Hepatocyte (in vitro differentiated cells): ENCODE data around the gene DNAJC1. TPM values are rescaled to one million over a fixed set of nuclear protein-coding genes. Genes with fewer than 3 reads are reported as not detected.

Source experiments
- DNase-seq: peaks from one replicate; pipeline ENCODE4 v3.0.0-alpha.2; 2016; ENCODE audit warnings: low spot score
- H2AFZ ChIP-seq: fragments of 200-600 bp; sonication (generic); 2 replicates; pipeline ENCODE4 v1.6.0; 2016; ENCODE audit warnings: antibody characterized with exemption, mild to moderate bottlenecking
- H3K27ac ChIP-seq: fragments of 200-600 bp; sonication (generic); 2 replicates; pipeline ENCODE4 v1.5.1; 2016; ENCODE audit warnings: mild to moderate bottlenecking
- H3K27me3 ChIP-seq: fragments of 200-600 bp; sonication (generic); 2 replicates; pipeline ENCODE4 v1.6.1; 2016
- H3K36me3 ChIP-seq: fragments of 200-600 bp; sonication (generic); replicated peaks from 2 replicates; pipeline ENCODE4 v1.5.1; 2016; ENCODE audit warnings: low read depth; ENCODE audit not compliant: insufficient read depth
- H3K4me1 ChIP-seq: fragments of 200-600 bp; sonication (generic); 2 replicates; pipeline ENCODE4 v1.5.1; 2016; ENCODE audit warnings: mild to moderate bottlenecking, moderate library complexity; ENCODE audit not compliant: insufficient read depth
- H3K4me2 ChIP-seq: fragments of 200-600 bp; sonication (generic); 2 replicates; pipeline ENCODE4 v1.6.0; 2016
- H3K4me3 ChIP-seq: fragments of 200-600 bp; sonication (generic); 2 replicates; pipeline ENCODE4 v1.5.1; 2016; ENCODE audit warnings: mild to moderate bottlenecking
- H3K79me2 ChIP-seq: fragments of 200-600 bp; sonication (generic); 2 replicates; pipeline ENCODE4 v1.6.0; 2017; ENCODE audit warnings: mild to moderate bottlenecking
- H3K9me2 ChIP-seq: fragments of 200-600 bp; sonication (generic); replicated peaks from 2 replicates; pipeline ENCODE4 v1.6.0; 2017; ENCODE audit warnings: mild to moderate bottlenecking; ENCODE audit not compliant: insufficient read depth
- H3K9me3 ChIP-seq: fragments of 200-600 bp; sonication (generic); 2 replicates; pipeline ENCODE4 v1.5.1; 2016; ENCODE audit warnings: low read depth, mild to moderate bottlenecking
- H4K20me1 ChIP-seq: fragments of 200-600 bp; sonication (generic); 2 replicates; pipeline ENCODE4 v1.6.0; 2016; ENCODE audit warnings: mild to moderate bottlenecking; ENCODE audit not compliant: insufficient read depth, poor library complexity, severe bottlenecking
- CTCF ChIP-seq: fragments of 200-600 bp; sonication (generic); IDR thresholded peaks from 2 replicates; pipeline ENCODE4 v1.5.1; 2016; ENCODE audit warnings: antibody characterized with exemption, mild to moderate bottlenecking; ENCODE audit not compliant: poor library complexity
- EZH2 ChIP-seq: fragments of 200-600 bp; sonication (generic); IDR thresholded peaks from 2 replicates; pipeline ENCODE4 v1.6.1; 2016; ENCODE audit warnings: antibody characterized with exemption, mild to moderate bottlenecking, borderline replicate concordance
- EZH2phosphoT487 ChIP-seq: fragments of 200-600 bp; sonication (generic); IDR thresholded peaks from one replicate; pipeline ENCODE4 v1.6.1; 2018; ENCODE audit warnings: antibody characterized with exemption, mild to moderate bottlenecking, low read depth, moderate library complexity; ENCODE audit not compliant: unreplicated experiment, severe bottlenecking
- WGBS: methylation state at CpG from one replicate; pipeline ENCODE4 v1.1.6; 2016; ENCODE audit warnings: low lambda C conversion rate; ENCODE audit errors: missing lambda C conversion rate; 5-methylcytosine and 5-hydroxymethylcytosine counted together
- polyA plus RNA-seq: library from polyadenylated mRNA; unstranded; fragments of >200 nt; fragmentation: Nextera tagmentation; extraction: Ambion mirVana; gene quantifications from 2 replicates; pipeline ENCODE4 v1.2.1, GENCODE V29; 2016
- total RNA-seq: library from RNA; depleted of rRNA; stranded (reverse); fragments of >200 nt; gene quantifications from 2 replicates; pipeline ENCODE4 v1.2.3, GENCODE V29; 2014

Gene DNAJC1
- total and polyA plus RNA-seq, 2 experiments from 2014 or later, result 64.6 to 91.7 TPM

- 36% methylated on average over 1 of the region's 1 CpG for WGBS
- Histone ChIP-seq H3K9me2 (no peaks in the 10 kb centered on the region), H3K79me2 (peaks cover 78% of the 10 kb centered on the region), H3K27ac (no peak overlapping the region), H4K20me1 (peaks cover 5% of the 10 kb centered on the region), H3K4me3 (no peak overlapping the region), H3K9me3 (no peaks in the 10 kb centered on the region), H3K4me2 (no peak overlapping the region), H3K4me1 (no peaks in the 10 kb centered on the region), H3K27me3 (no peaks in the 10 kb centered on the region), H3K36me3 (no peaks in the 10 kb centered on the region), H2AFZ (no peak overlapping the region)
- TF ChIP-seq EZH2phosphoT487 (no peak), EZH2 (no peak), CTCF (no peak)
- DNase-seq, result no peak
Observed at GRCh38 chr10:21975378-21975990, 28.0 kb downstream of the DNAJC1 start.

- 93% methylated on average over 1 of the region's 1 CpG for WGBS
- no peak overlapping the region for H2AFZ ChIP-seq
- DNase-seq, result no peak
- no peak overlapping the region for H3K4me3 ChIP-seq
- no peak overlapping the region for H3K27ac ChIP-seq
- H3K9me2 ChIP-seq, result no peaks in the 10 kb centered on the region
- H3K4me2 ChIP-seq, result no peak overlapping the region
- no peaks in the 10 kb centered on the region for H3K27me3 ChIP-seq
- H3K9me3 ChIP-seq, result no peaks in the 10 kb centered on the region
- peaks cover 5% of the 10 kb centered on the region for H4K20me1 ChIP-seq
- no peaks in the 10 kb centered on the region for H3K36me3 ChIP-seq
- H3K4me1 ChIP-seq, result no peaks in the 10 kb centered on the region
- TF ChIP-seq EZH2phosphoT487 (no peak), CTCF (no peak), EZH2 (no peak)
- H3K79me2 ChIP-seq, result peaks cover 66% of the 10 kb centered on the region
Observed at GRCh38 chr10:21972584-21972983, 30.9 kb downstream of the DNAJC1 start.

GRCh38 chr10:21969326-21970287, 33.9 kb downstream of the DNAJC1 start:
- Histone ChIP-seq H3K9me2 (no peaks in the 10 kb centered on the region), H3K27me3 (no peaks in the 10 kb centered on the region), H3K4me3 (no peak overlapping the region), H3K36me3 (no peaks in the 10 kb centered on the region), H3K79me2 (peaks cover 53% of the 10 kb centered on the region), H4K20me1 (no peaks in the 10 kb centered on the region), H3K4me1 (no peaks in the 10 kb centered on the region), H3K9me3 (no peaks in the 10 kb centered on the region), H3K27ac (no peak overlapping the region), H2AFZ (no peak overlapping the region), H3K4me2 (no peak overlapping the region)
- WGBS, result 91% methylated on average over 5 of the region's 5 CpGs
- DNase-seq, result no peak
- no peak for TF ChIP-seq CTCF
- TF ChIP-seq EZH2phosphoT487, result no peak
- no peak for TF ChIP-seq EZH2
